ENCODE measurements around the gene CNTN1. TPM values are rescaled to one million over a fixed set of nuclear protein-coding genes. Genes with fewer than 3 reads are reported as not detected.

CNTN1 gene
- total and polyA plus RNA-seq, 9 of the 15 experiments (the other 6 are each of a cell fraction or from before 2014, with no cell fraction given) = 0.16 TPM; not detected in 8

DNA sequence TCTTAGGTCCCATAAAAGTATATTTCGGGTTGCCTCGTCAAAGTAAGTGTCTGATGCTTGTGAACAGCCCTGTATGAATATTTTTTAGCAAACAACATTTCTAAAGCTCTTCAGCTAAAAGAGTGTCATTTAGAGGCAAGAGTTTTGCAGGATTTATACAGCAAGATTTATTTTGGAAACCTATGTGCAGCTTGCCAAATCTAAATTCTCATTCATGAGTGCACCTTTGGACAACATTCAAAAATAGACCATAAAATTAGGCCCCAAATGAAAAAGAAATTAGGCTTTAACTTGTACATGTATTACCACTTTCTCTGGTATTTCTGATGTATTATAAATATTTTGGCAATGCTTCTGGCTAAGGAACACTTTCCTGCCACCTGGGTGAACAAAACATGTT is 271.5 kb downstream of the CNTN1 start:
- no peaks in the 10 kb centered on the region for H3K4me1 ChIP-seq (replicated peaks in 1 of 2; ENCODE audit: control insufficient read depth in 2 of 2, insufficient read depth in 2 of 2, low read length in 2 of 2)
- TF ChIP-seq JUNB (CRISPR knock-in tag; conservative IDR thresholded peaks at IDR 0.05) = no peak
- TF ChIP-seq KAT7 (CRISPR knock-in tag; IDR thresholded peaks at IDR 0.05; ENCODE audit: borderline replicate concordance) = no peak
- no peak for TF ChIP-seq CC2D1A (IDR thresholded peaks at IDR 0.05)
- TF ChIP-seq, protein P1, sequence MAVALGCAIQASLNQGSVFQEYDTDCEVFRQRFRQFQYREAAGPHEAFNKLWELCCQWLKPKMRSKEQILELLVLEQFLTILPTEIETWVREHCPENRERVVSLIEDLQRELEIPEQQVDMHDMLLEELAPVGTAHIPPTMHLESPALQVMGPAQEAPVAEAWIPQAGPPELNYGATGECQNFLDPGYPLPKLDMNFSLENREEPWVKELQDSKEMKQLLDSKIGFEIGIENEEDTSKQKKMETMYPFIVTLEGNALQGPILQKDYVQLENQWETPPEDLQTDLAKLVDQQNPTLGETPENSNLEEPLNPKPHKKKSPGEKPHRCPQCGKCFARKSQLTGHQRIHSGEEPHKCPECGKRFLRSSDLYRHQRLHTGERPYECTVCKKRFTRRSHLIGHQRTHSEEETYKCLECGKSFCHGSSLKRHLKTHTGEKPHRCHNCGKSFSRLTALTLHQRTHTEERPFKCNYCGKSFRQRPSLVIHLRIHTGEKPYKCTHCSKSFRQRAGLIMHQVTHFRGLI (CRISPR knock-in tag; IDR thresholded peaks at IDR 0.05) = no peak
- no peak for TF ChIP-seq U2AF2 (optimal IDR thresholded peaks at IDR 0.05; ENCODE audit: low read depth, low read length)
- TF ChIP-seq WHSC1 (IDR thresholded peaks at IDR 0.05; ENCODE audit: low read length) = no peak
- TF ChIP-seq, protein P2, sequence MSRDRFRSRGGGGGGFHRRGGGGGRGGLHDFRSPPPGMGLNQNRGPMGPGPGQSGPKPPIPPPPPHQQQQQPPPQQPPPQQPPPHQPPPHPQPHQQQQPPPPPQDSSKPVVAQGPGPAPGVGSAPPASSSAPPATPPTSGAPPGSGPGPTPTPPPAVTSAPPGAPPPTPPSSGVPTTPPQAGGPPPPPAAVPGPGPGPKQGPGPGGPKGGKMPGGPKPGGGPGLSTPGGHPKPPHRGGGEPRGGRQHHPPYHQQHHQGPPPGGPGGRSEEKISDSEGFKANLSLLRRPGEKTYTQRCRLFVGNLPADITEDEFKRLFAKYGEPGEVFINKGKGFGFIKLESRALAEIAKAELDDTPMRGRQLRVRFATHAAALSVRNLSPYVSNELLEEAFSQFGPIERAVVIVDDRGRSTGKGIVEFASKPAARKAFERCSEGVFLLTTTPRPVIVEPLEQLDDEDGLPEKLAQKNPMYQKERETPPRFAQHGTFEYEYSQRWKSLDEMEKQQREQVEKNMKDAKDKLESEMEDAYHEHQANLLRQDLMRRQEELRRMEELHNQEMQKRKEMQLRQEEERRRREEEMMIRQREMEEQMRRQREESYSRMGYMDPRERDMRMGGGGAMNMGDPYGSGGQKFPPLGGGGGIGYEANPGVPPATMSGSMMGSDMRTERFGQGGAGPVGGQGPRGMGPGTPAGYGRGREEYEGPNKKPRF (IDR thresholded peaks at IDR 0.05; ENCODE audit: low read depth, low read length) = no peak
- ChIA-PET CTCF (ENCODE audit: low intra/inter-chr PET ratio) (no interaction called here), POLR2A (no interaction called here)
- BruUV-seq (replicated peaks) = no TSS peak
- H3K79me2 ChIP-seq (ENCODE audit: control insufficient read depth, insufficient read depth, low read length) = no peaks in the 10 kb centered on the region
- H3K9ac ChIP-seq (ENCODE audit: insufficient read depth in 1 of 2, low read depth in 2 of 2, low read length in 2 of 2) = no peak overlapping the region
- H3K9me3 ChIP-seq (replicated peaks; ENCODE audit: control insufficient read depth, insufficient read depth, low read depth, low read length) = no peaks in the 10 kb centered on the region
- H3K27ac ChIP-seq (ENCODE audit: extremely low read depth, low read depth, low read length) = no peak overlapping the region
- H3K4me3 ChIP-seq = no peak overlapping the region
- no peaks in the 10 kb centered on the region for H3K36me3 ChIP-seq (ENCODE audit: control insufficient read depth, insufficient read depth, low read length)
- ATAC-seq = no peak
- WGBS (ENCODE audit: insufficient coverage, low coverage, missing lambda C conversion rate) = 5% methylated on average over 2 of the region's 2 CpGs
- intact Hi-C loops (cut with micrococcal nuclease) = no loop called here
- H2AFZ ChIP-seq (ENCODE audit: low read depth, low read length) = no peak overlapping the region
- in situ Hi-C loops (cut with MboI) = no loop called here
- H4K20me1 ChIP-seq (replicated peaks; ENCODE audit: control insufficient read depth, insufficient read depth, low read length) = no peaks in the 10 kb centered on the region
- no peaks in the 10 kb centered on the region for H3K27me3 ChIP-seq (ENCODE audit: control insufficient read depth in 2 of 2, insufficient read depth in 2 of 2, low read length in 2 of 2)
- H3K4me2 ChIP-seq (ENCODE audit: insufficient read depth, low read length) = no peak overlapping the region
- H3K9me1 ChIP-seq (ENCODE audit: control insufficient read depth, insufficient read depth, low read length) = no peaks in the 10 kb centered on the region
- DNase-seq (ENCODE audit: extremely low read depth in 1 of 4, low spot score in 3 of 4) = no peak
- FAIRE-seq = no peak
